ENCODE data around the gene SNX24.
"Not testable (repeated sequence)": the region's sequence is repeated elsewhere in the genome, so short reads cannot be mapped to it uniquely, and the experiment has no call there.

Gene SNX24

DNA sequence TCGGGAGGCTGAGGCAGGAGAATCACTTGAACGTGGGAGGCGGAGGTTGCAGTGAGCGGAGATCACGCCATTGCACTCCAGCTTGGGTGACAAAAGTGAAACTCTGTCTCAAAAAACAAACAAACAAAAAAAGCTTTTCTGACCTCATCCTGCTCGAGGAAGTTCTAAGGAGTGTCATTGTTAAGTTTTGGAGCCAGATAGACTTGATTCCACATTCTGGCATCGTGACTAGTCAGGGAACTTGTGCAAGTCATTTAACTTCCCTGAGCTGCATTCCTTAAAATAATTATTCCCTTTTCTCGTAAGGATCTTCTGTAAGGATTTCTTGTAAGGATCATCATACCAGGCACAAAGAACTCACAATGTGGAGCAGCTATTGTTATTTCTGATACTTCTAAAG is 26.2 kb downstream of the SNX24 start:
- DNase-seq (ENCODE audit: low read depth in 2 of 2), result no peak

DNA sequence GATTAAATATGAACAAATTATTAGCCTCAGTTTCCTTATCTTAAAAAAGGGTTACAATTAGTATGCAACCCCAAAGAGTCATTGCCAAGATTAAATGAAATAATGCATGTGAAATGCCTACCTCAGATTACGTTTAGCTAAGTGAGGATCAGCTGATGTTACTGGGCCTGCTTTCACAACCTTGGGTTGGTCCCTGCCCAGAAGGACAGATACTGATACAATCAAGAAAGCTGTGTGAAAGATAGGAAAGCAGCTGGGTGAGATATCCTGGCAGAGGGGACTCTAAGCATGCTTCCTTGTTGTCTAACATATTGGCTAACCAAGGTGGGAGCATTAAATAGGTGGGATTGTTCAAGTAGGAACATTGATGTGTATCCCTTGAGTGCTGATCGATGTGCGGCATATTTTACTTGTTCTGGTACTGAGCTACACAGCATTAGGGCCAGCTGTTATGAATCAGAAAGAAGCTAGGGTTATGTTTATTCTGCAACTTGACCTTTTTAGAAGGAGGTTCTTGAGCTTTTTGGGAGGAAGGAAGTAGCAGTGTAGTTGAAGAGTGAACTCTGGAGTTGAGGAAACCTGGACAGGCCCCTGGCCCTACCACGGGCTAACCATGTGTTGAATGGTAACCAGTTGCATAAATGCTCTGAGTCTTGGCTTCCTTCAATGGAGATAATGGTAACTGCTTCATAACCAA is 28.9 kb downstream of the SNX24 start:
- DNase-seq (ENCODE audit: low read depth in 2 of 2), result no peak

DNA sequence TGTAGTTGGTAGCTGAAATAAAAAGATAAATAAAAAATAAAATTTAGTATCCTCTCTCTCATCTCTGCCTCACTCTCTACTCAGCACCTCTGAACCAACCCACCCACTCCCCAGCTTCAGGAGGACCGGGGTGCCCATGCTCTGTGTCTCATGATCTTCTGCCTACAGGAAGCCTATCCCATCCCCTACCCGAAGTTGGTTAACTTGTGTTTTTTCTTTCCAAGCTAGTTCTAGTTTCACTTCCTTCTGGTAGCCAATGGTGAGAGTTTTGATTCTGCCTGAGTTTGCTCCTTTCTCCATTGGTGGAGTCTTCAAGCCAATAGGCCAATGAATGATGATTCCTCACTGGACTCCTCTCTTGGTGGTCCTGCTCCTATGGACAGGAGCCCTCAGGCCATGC is 32.1 kb downstream of the SNX24 start:
- DNase-seq (ENCODE audit: low read depth in 2 of 2), result no peak

DNA sequence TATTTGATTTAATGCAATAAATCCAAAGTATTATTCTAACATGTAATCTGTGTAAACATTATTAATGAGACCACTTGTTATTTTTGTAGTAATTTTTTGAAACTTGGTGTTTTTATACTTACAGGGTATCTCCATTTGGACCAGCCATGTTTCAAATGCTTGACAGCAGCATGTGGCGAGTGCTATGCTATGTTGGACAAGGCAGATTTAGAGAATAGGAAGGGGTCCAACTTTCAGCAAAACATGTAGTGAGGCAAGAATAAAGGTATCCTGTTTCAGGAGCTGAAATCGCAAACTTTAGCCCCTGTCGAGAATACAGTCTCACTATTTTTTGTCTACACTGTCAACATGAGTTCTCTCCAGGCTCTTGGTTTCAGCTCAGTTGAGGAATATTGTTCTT is 33.7 kb downstream of the SNX24 start:
- DNase-seq (ENCODE audit: low read depth in 2 of 2), result no peak

DNA sequence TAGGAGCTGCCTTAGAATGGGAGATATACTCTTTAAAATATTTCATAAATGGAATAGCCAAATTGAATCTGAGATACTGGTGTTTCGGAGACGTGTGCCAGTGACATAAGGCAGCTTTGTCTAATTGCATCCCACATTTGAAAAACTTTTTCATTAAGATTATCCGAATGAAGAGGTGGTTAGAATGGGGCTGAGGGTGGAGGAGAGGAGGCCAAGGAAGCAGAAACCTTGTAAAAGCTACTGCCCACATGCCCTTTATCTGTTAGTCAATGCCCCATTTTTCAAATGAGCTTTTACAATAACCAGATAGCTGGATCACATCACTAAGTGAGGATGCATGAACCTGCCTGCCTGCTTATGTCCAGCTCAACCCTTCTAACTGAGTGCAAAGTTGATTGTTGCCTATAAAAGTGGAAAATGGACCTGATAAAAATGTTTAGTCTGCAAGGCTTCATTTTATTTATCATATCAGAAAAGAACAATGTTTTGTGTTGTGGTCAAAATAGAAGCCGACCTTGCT is 34.8 kb downstream of the SNX24 start:
- no peak for DNase-seq (ENCODE audit: low read depth in 2 of 2)

DNA sequence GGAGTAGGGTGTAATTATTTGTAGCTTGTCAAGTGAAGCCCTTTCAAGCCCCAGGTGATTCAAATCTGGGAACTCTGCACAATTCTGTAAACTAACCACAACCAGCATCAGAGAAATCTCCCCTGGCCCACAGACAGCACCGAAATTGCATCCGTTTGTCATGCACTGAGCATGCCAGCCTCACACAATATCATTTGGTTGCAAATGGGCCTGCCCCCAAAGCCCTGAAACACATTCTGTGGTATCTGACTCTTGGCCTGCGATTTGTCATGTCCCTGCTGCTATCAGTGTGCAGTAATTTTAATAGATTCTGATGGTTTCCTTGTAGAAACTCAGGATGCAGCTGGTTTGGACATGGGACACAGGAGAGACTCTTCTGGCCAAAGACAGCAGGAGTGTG is 35.3 kb downstream of the SNX24 start:
- no peak for DNase-seq (ENCODE audit: low read depth in 2 of 2)

GRCh38 chr5:122882831-122883230 is 37.4 kb downstream of the SNX24 start:
- DNase-seq (ENCODE audit: low read depth in 2 of 2), result no peak

DNA sequence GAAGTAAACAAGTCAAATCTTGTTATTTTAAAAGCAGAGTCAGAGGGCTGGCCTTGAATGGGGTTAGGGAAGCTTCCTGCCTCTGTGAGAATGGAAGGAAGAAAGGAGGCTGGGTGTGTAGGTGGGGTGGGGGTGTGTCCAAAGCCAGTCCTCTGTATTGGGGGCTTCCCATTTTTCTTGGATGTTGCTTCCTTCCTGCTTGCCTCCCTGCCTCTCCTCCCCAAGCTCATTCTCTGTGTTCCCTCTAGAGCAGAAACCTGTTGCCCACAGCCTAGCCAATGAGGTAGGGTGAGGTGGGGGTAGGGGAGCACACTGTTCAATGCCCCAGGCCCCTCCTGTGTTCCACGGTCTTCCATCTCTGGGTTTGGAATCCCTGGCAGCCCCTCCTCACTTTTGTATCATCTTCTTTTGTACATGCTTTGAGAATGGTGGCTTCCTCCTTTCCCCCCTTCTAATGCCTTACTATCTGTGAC is 39.7 kb downstream of the SNX24 start:
- DNase-seq (ENCODE audit: low read depth in 2 of 2), result no peak

DNA sequence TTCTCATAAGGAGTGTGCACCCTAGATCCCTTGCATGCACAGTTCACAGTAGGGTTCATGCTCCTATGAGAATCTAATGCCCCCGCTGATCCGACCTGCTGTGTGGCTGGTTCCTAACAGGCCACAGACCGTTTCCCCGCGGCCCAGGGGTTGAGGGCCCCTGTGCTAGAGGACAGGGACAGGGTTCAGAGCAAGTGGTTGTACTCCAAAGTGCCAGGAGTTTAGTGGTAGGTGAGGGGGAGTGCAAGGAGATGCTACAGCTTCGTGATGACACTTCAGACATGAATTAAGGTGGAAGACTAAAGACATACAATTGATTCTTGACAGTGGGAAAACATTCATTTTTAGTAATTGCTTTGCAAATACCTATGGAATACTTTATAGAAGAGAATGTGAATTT is 40.5 kb downstream of the SNX24 start:
- DNase-seq (ENCODE audit: low read depth in 2 of 2), result no peak

- DNase-seq (ENCODE audit: low read depth in 2 of 2), result no peak
Observed at GRCh38 chr5:122895141-122895540, 49.7 kb downstream of the SNX24 start.

GRCh38 chr5:122896598-122897282 is 51.3 kb downstream of the SNX24 start:
- DNase-seq (ENCODE audit: low read depth in 2 of 2), result no peak

- no peak for DNase-seq (ENCODE audit: low read depth in 2 of 2)
Observed at GRCh38 chr5:122897283-122897602, 51.8 kb downstream of the SNX24 start.

DNA sequence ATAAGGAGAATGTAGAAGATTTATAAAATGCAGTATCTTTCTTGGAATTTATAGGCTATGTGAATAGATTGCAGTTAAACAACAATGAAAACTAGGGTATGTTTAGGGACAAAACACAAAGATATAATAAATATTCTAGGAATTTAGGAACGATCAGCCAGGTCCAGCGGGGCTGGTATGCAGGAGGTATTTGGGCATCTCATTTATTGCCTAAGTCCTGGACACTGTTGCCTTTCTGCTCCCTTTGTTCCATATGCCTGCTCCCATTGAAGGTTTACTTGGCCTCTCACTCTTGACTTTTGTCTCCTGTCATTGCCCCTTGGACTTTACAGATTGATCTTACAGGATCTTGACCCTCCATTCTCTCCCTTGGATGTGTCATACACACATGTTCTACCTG is 55.9 kb downstream of the SNX24 start:
- DNase-seq (ENCODE audit: low read depth in 2 of 2), result no peak

DNA sequence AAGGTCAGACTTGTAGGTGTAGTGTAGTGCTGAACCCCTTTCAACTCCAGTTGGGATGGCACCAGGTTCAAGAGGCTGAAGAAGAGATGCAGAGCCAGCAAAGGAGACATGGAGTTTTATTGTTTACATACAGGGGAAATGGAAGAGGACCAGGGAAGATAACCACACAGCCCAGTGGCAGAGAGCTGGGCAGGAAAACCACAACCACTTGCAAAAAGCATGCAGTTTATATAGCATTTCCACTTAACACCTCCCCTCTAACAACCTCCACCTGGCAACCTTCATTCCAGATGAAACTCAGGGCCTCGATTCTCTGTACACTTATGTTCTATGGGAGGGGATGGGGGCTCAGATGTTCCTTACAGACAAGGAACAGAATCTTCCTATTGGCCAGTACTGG is 56.9 kb downstream of the SNX24 start:
- DNase-seq (ENCODE audit: low read depth in 2 of 2), result no peak

- DNase-seq (ENCODE audit: low read depth in 2 of 2), result no peak
Observed at GRCh38 chr5:122906768-122907167, 61.4 kb downstream of the SNX24 start.

- DNase-seq (ENCODE audit: low read depth in 2 of 2), result no peak
Observed at GRCh38 chr5:122907276-122907675, 61.9 kb downstream of the SNX24 start.

DNA sequence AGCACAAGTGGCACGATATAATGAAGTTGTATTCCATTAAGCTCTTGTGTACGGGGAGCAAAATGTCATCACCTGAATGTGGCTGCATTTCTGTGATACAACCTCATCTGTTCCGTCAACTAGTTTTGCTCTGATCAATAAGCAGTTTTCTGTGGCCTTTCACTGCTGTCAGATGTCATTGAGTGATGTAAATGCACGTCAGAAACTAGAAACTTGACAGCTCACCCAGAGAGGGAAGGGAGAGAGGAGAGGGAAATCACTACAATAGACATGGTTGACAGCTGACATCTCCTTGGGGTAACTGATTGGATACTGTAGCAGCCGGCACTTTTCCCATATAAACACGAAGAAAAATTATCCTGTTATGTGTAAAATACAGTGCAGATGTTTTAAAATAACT is 62.7 kb downstream of the SNX24 start:
- no peak for DNase-seq (ENCODE audit: low read depth in 2 of 2)

DNA sequence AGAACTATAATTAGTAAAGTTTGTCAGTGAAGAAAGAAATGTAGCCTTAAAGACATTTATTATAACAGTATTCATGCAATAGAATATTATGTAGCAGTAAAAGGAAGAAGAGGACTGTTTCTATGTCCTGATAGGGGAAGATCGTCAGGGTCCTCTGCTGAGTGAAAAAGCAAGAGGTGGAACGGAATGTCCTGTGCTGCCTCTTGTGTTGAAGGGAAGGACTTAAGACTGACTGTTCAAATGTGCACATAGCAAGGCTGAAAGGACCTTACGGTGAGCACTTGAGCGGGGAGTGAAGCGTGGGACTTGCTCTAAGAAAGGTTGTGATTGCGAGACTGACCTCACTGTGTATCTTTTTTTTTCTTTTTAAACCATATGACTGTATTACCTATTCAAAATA is 63.2 kb downstream of the SNX24 start:
- no peak for DNase-seq (ENCODE audit: low read depth in 2 of 2)

DNA sequence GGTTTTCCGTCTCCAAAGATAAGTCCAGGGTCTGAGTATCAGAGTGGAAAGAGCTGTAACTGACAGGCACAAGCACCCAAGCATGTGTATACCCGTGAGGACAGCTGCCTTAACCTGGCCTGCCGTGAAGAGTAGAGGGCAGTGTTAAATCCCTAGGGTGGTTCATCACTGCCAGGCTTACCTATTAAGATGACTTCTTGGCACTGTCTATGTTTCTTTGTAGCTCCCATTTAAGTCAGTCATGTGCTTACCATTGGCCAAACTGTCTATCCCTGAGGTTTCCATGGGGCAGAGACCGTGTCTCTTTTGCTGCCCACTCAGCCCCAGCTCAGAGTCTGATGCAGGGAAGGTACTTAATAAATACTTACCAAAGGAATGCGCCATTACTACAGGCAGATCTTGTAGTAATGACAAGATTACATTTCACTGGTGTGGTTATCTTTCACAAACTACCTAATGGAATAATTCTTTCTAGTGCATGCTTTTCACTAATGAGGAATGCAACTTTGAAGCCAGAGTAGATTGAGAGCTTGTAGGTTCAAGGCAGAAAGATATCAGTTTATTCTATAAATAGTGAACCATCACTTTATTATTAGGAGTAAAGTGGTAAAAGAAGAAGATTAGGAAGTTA is 64.2 kb downstream of the SNX24 start:
- DNase-seq (ENCODE audit: low read depth in 2 of 2), result no peak

DNA sequence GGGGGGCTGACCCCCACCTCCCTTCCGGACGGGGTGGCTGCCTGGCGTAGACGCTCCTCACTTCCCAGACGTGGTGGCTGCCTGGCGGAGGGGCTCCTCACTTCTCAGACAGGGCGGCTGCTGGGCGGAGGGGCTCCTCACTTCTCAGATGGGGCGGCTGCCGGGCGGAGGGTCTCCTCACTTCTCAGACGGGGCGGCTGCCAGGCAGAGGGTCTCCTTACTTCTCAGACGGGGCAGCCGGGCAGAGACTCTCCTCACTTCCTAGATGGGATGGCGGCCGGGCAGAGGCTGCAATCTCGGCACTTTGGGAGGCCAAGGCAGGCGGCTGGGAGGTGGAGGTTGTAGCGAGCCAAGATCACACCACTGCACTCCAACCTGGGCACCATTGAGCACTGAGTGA is 68.0 kb downstream of the SNX24 start:
- not testable (repeated sequence) for DNase-seq (ENCODE audit: low read depth in 2 of 2)

DNA sequence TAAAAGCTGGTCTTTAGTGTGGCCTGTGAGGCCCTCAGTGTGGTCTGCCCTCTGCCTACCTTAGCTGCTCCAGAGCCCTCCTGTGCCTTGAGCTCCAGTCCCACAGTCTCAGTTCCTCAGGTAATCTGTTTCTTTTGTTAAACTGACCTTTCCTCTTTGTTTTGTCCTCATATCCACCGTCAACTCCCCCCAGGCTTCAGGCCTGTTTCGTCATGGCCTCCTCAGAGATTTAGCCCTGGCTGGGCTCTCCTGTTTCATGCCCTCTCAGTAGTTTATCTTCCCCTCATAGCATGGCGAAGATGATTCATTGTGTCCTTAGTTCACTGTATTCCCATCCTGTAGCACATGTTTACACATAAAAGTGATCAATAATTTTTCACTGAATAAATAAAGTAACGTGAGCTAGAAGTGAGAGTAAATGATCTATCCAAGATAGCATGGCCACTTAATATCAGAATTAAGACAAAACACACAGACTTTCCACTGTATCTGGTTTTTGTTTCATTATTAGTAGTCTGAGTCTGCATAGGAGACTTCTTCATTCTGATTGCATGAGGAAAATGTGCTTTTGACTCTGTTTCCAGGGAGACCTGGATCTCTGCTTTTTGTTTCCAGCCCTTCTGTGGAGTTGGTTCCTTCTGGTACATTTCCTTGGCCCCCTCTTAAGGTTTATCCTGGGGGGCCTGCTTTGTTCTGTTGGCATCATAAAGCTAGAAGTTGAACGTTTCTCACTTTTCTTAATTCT is 70.5 kb downstream of the SNX24 start:
- no peak for DNase-seq (ENCODE audit: low read depth in 2 of 2)

GRCh38 chr5:122916490-122916889 is 71.1 kb downstream of the SNX24 start:
- DNase-seq (ENCODE audit: low read depth in 2 of 2), result no peak
